ENCODE data around the gene TAS2R38.

- TF ChIP-seq POLR2A (IDR thresholded peaks at IDR 0.05; ENCODE audit: low read depth, low read length): no peak
- no peak for TF ChIP-seq POLR2AphosphoS5 (IDR thresholded peaks at IDR 0.05; ENCODE audit: low read depth, low read length)
Measured at GRCh38 chr7:141949021-141949420, 24.6 kb downstream of the TAS2R38 start.

Measured in GM12892 (cell line).